ENCODE results near the gene FBXL13. TPM values are rescaled to one million over a fixed set of nuclear protein-coding genes. Genes with fewer than 3 reads are reported as not detected.
"Not testable (repeated sequence)": the region's sequence is repeated elsewhere in the genome, so short reads cannot be mapped to it uniquely, and the experiment has no call there.

The FBXL13 gene
- total and polyA plus RNA-seq, 4 donors = 1.00 to 2.6 (median 1.4) TPM; not detected in 1

DNA sequence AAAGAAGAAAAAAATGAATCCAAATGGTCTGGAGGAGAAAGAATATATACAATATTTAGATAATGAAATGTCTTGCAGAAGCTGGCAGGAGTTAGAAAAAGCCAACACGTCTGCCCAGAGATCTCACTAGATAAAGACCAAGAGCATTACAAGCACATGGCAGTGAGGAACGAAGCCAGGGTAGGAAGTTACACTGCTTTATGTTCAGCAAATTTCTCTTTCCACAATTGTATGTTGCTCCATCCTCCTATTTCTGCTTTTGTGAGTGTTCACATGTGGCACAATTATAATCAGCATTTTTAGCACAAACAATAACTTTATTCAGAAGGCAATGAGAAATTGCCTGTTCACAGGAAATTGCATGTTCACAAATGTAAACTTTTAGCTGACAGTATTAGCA lies 108.1 kb downstream of the FBXL13 start:
- no peaks in the 10 kb centered on the region for H3K9me3 ChIP-seq (ENCODE audit: control insufficient read depth, low read length)
- H3K27me3 ChIP-seq (ENCODE audit: control insufficient read depth in 1 of 2, insufficient read depth in 2 of 2, low read length in 1 of 2) = no peaks in the 10 kb centered on the region
- peaks cover 1 to 4% of the 10 kb centered on the region in 2 donors for H3K4me1 ChIP-seq (ENCODE audit: control insufficient read depth in 1 of 2, insufficient read depth in 2 of 2, low read length in 2 of 2)
- H3K4me3 ChIP-seq (ENCODE audit: low read length in 2 of 2) = no peak overlapping the region
- no peaks in the 10 kb centered on the region for H3K36me3 ChIP-seq (ENCODE audit: control insufficient read depth in 1 of 2, insufficient read depth in 2 of 2, low read length in 1 of 2)
- ATAC-seq (ENCODE audit: low FRiP score) = no peak
- H3K27ac ChIP-seq (ENCODE audit: low read depth in 1 of 2, low read length in 2 of 2) = no peak overlapping the region
- 47 to 52% methylated on average over 2 of the region's 2 CpGs for WGBS, 2 donors
- no peak for DNase-seq
- intact Hi-C loops (cut with DNase I) = no loop called here

DNA sequence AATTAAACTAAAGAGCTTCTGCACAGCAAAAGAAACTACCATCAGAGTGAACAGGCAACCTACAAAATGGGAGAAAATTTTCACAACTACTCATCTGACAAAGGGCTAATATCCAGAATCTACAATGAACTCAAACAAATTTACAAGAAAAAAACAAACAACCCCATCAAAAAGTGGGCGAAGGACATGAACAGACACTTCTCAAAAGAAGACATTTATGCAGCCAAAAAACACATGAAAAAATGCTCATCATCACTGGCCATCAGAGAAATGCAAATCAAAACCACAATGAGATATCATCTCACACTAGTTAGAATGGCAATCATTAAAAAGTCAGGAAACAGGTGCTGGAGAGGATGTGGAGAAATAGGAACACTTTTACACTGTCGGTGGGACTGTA lies 112.6 kb downstream of the FBXL13 start:
- H3K4me1 ChIP-seq (ENCODE audit: control insufficient read depth in 1 of 2, insufficient read depth in 2 of 2, low read length in 2 of 2); H3K9me3 ChIP-seq (ENCODE audit: control insufficient read depth, low read length); H3K4me3 ChIP-seq (ENCODE audit: low read length in 2 of 2); ATAC-seq (ENCODE audit: low FRiP score); H3K27me3 ChIP-seq (ENCODE audit: control insufficient read depth in 1 of 2, insufficient read depth in 2 of 2, low read length in 1 of 2); intact Hi-C loops (cut with DNase I); H3K27ac ChIP-seq (ENCODE audit: low read depth in 1 of 2, low read length in 2 of 2); H3K36me3 ChIP-seq (ENCODE audit: control insufficient read depth in 1 of 2, insufficient read depth in 2 of 2, low read length in 1 of 2); DNase-seq: not testable (repeated sequence)
- 90 to 96% methylated on average over 1 of the region's 2 CpGs for WGBS, 2 donors

DNA sequence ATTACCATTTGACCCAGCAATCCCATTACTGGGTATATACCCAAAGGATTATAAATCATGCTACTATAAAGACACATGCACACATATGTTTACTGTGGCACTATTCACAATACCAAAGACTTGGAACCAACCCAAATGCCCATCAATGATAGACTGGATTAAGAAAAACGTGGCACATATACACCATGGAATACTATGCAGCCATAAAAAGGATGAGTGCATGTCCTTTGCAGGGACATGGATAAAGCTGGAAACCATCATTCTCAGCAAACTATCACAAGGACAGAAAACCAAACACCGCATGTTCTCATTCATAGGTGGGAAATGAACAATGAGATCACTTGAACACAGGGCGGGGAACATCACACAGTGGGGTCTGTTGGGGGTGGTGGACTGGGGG lies 116.6 kb downstream of the FBXL13 start:
- H3K4me1 ChIP-seq (ENCODE audit: control insufficient read depth in 1 of 2, insufficient read depth in 2 of 2, low read length in 2 of 2); H3K27me3 ChIP-seq (ENCODE audit: control insufficient read depth in 1 of 2, insufficient read depth in 2 of 2, low read length in 1 of 2); DNase-seq; H3K4me3 ChIP-seq (ENCODE audit: low read length in 2 of 2); H3K27ac ChIP-seq (ENCODE audit: low read depth in 1 of 2, low read length in 2 of 2); H3K36me3 ChIP-seq (ENCODE audit: control insufficient read depth in 1 of 2, insufficient read depth in 2 of 2, low read length in 1 of 2); H3K9me3 ChIP-seq (ENCODE audit: control insufficient read depth, low read length); intact Hi-C loops (cut with DNase I); ATAC-seq (ENCODE audit: low FRiP score): not testable (repeated sequence)
- 94 to 95% methylated on average over 3 of the region's 3 CpGs for WGBS, 2 donors

DNA sequence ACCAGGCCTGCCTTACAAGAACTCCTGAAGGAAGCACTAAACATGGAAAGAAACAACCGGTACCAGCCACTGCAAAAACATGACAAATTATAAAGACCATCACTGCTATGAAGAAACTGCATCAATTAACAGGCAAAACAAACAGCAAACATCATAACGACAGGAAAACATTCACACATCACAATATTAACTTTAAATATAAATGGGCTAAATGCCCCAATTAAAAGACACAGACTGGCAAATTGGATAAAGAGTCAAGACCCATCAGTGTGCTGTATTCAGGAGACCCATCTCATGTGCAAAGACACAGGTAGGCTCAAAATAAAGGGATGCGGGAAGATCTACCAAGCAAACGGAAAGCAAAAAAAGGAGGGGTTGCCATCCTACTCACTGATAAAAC lies 120.2 kb downstream of the FBXL13 start:
- WGBS, 2 donors = 96% methylated on average over 4 of the region's 4 CpGs
- ATAC-seq (ENCODE audit: low FRiP score); H3K27me3 ChIP-seq (ENCODE audit: control insufficient read depth in 1 of 2, insufficient read depth in 2 of 2, low read length in 1 of 2); H3K9me3 ChIP-seq (ENCODE audit: control insufficient read depth, low read length); H3K27ac ChIP-seq (ENCODE audit: low read depth in 1 of 2, low read length in 2 of 2); H3K4me3 ChIP-seq (ENCODE audit: low read length in 2 of 2); H3K4me1 ChIP-seq (ENCODE audit: control insufficient read depth in 1 of 2, insufficient read depth in 2 of 2, low read length in 2 of 2); intact Hi-C loops (cut with DNase I); H3K36me3 ChIP-seq (ENCODE audit: control insufficient read depth in 1 of 2, insufficient read depth in 2 of 2, low read length in 1 of 2); DNase-seq: not testable (repeated sequence)

DNA sequence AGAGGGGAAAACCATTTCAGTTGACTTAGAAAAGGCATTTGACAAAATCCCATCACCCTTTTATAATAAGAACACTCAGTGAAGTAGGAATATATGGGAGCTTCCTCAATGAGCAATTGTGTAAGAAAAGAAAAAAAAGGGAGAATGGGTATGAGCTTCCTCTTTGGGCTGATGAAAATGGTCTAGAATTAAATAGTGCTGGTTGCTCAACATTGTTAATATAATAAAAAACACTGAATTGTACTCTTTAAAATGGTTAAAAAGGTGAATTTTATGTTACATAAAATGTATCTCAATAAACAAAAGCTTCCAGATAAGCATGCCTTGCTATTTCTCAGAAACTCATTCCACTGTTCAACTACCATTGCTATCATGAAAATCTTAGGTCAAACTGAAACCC lies 121.2 kb downstream of the FBXL13 start:
- no peak overlapping the region for H3K27ac ChIP-seq (ENCODE audit: low read depth in 1 of 2, low read length in 2 of 2)
- intact Hi-C loops (cut with DNase I) = no loop called here
- H3K9me3 ChIP-seq (ENCODE audit: control insufficient read depth, low read length) = no peaks in the 10 kb centered on the region
- no peaks in the 10 kb centered on the region for H3K36me3 ChIP-seq (ENCODE audit: control insufficient read depth in 1 of 2, insufficient read depth in 2 of 2, low read length in 1 of 2)
- ATAC-seq (ENCODE audit: low FRiP score) (no peak), DNase-seq (no peak)
- H3K27me3 ChIP-seq (ENCODE audit: control insufficient read depth in 1 of 2, insufficient read depth in 2 of 2, low read length in 1 of 2) = no peaks in the 10 kb centered on the region
- no peaks in the 10 kb centered on the region for H3K4me1 ChIP-seq (ENCODE audit: control insufficient read depth in 1 of 2, insufficient read depth in 2 of 2, low read length in 2 of 2)
- no peak overlapping the region for H3K4me3 ChIP-seq (ENCODE audit: low read length in 2 of 2)

DNA sequence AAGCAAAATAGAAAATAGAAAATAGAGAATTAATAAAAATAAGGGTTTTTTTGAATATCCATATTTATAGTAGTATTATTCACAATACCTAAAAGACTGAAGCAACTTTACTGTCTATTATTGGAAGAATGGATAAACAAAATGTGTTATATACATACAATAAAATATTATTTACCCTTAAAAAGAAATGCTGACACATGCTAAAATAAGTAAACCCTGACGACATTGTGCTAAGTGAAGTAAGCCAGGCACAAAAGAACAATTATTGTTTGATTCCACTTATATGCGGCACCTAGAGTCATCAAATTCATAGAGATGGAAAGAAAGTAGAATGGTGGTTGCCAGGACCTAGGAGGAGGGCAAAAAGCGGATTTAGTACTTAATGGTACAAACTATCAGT lies 122.8 kb downstream of the FBXL13 start:
- Histone ChIP-seq H3K4me1 (ENCODE audit: control insufficient read depth in 1 of 2, insufficient read depth in 2 of 2, low read length in 2 of 2) (no peaks in the 10 kb centered on the region), H3K9me3 (ENCODE audit: control insufficient read depth, low read length) (no peaks in the 10 kb centered on the region), H3K36me3 (ENCODE audit: control insufficient read depth in 1 of 2, insufficient read depth in 2 of 2, low read length in 1 of 2) (no peaks in the 10 kb centered on the region), H3K4me3 (ENCODE audit: low read length in 2 of 2) (no peak overlapping the region), H3K27me3 (ENCODE audit: control insufficient read depth in 1 of 2, insufficient read depth in 2 of 2, low read length in 1 of 2) (no peaks in the 10 kb centered on the region), H3K27ac (ENCODE audit: low read depth in 1 of 2, low read length in 2 of 2) (no peak overlapping the region)
- DNase-seq = no peak
- WGBS, 2 donors = 96 to 98% methylated on average over 3 of the region's 3 CpGs
- ATAC-seq (ENCODE audit: low FRiP score) = no peak
- intact Hi-C loops (cut with DNase I) = no loop called here

DNA sequence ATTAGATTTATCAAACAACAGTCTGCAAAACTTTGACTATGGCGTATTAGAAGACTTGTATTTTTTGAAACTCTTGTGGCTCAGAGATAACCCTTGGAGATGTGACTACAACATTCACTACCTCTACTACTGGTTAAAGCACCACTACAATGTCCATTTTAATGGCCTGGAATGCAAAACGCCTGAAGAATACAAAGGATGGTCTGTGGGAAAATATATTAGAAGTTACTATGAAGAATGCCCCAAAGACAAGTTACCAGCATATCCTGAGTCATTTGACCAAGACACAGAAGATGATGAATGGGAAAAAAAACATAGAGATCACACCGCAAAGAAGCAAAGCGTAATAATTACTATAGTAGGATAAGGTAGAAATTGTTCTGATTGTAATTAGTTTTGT lies 130.4 kb downstream of the FBXL13 start:
- ATAC-seq (ENCODE audit: low FRiP score) = no peak
- 91 to 95% methylated on average over 4 of the region's 4 CpGs for WGBS, 2 donors
- Histone ChIP-seq H3K27me3 (ENCODE audit: control insufficient read depth in 1 of 2, insufficient read depth in 2 of 2, low read length in 1 of 2) (no peaks in the 10 kb centered on the region), H3K27ac (ENCODE audit: low read depth in 1 of 2, low read length in 2 of 2) (no peak overlapping the region), H3K4me1 (ENCODE audit: control insufficient read depth in 1 of 2, insufficient read depth in 2 of 2, low read length in 2 of 2) (no peaks in the 10 kb centered on the region), H3K36me3 (ENCODE audit: control insufficient read depth in 1 of 2, insufficient read depth in 2 of 2, low read length in 1 of 2) (no peaks in the 10 kb centered on the region), H3K9me3 (ENCODE audit: control insufficient read depth, low read length) (no peaks in the 10 kb centered on the region), H3K4me3 (ENCODE audit: low read length in 2 of 2) (no peak overlapping the region)
- DNase-seq = no peak
- intact Hi-C loops (cut with DNase I) = no loop called here

DNA sequence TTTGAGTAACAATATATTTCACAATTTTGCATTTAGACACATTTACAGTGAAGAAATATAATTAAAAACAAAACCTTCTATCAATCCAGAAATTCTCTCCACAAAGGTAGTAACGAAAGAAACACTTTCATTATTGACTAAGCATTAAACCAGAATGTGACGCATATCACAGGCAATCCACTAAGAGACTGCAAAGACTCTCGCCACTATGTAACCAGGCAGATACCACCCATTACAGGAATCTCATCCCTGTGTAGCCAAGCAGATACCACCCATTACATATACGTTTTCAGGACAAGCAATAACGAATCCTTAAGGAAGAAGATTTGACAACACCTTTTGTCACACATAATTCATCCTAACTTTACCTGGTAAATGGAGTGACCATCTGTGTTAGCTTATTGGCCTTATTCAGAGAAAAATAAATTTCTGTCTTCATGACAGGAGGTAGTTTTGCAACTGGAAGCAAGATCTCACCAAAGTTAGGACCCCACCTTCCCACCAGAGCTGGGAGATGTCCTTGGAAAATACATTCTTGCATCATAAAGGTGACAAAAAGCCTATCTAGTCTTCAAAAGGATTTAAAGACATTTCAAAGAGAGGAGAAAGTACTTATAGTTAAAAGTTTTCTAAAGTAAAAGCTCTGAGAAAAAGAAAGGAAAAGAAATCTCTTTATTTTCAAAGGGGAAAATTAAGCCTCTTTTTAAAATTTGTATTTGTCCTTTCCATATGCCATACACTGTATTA lies 131.0 kb downstream of the FBXL13 start:
- WGBS, 2 donors = 73 to 78% methylated on average over 5 of the region's 5 CpGs
- DNase-seq (no peak), ATAC-seq (ENCODE audit: low FRiP score) (no peak)
- Histone ChIP-seq H3K9me3 (ENCODE audit: control insufficient read depth, low read length) (no peaks in the 10 kb centered on the region), H3K27me3 (ENCODE audit: control insufficient read depth in 1 of 2, insufficient read depth in 2 of 2, low read length in 1 of 2) (no peaks in the 10 kb centered on the region), H3K36me3 (ENCODE audit: control insufficient read depth in 1 of 2, insufficient read depth in 2 of 2, low read length in 1 of 2) (no peaks in the 10 kb centered on the region), H3K4me1 (ENCODE audit: control insufficient read depth in 1 of 2, insufficient read depth in 2 of 2, low read length in 2 of 2) (peaks cover 2 to 4% of the 10 kb centered on the region in 2 donors), H3K27ac (ENCODE audit: low read depth in 1 of 2, low read length in 2 of 2) (no peak overlapping the region), H3K4me3 (ENCODE audit: low read length in 2 of 2) (no peak overlapping the region)
- intact Hi-C loops (cut with DNase I) = no loop called here

DNA sequence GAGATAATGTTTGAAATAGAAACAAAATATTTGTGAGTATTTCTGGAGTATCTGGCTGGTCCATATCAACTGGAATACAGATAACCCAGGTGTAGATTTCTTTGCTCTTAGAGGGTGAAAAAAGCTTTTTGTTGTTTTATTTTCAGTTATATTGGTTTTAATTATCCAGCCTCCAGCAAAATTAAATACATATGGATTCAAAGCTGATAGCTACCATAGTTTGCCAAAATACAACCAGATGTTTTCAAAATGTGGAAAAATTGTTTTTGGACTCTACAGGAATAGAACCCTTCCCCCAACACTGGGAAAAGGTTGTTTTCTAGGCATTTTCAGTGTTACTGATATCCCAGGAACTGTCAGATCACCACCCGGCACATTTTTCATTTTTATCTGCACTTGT lies 131.7 kb downstream of the FBXL13 start:
- intact Hi-C loops (cut with DNase I) = no loop called here
- Histone ChIP-seq H3K9me3 (ENCODE audit: control insufficient read depth, low read length) (no peaks in the 10 kb centered on the region), H3K27ac (ENCODE audit: low read depth in 1 of 2, low read length in 2 of 2) (no peak overlapping the region), H3K36me3 (ENCODE audit: control insufficient read depth in 1 of 2, insufficient read depth in 2 of 2, low read length in 1 of 2) (no peaks in the 10 kb centered on the region), H3K4me3 (ENCODE audit: low read length in 2 of 2) (no peak overlapping the region), H3K4me1 (ENCODE audit: control insufficient read depth in 1 of 2, insufficient read depth in 2 of 2, low read length in 2 of 2) (peaks cover 2 to 7% of the 10 kb centered on the region in 2 donors), H3K27me3 (ENCODE audit: control insufficient read depth in 1 of 2, insufficient read depth in 2 of 2, low read length in 1 of 2) (no peaks in the 10 kb centered on the region)
- DNase-seq = no peak
- no peak for ATAC-seq (ENCODE audit: low FRiP score)
- WGBS, 2 donors = 39 to 42% methylated on average over 1 of the region's 1 CpG

All from aorta (tissue), 5 donors.